Smooth muscle cell of the brain vasculature (primary cell): Measurements from ENCODE around the gene NUSAP1.
"Not testable (repeated sequence)": the region's sequence is repeated elsewhere in the genome, so short reads cannot be mapped to it uniquely, and the experiment has no call there.

ENCODE experiments used
- DNase-seq: peaks from one replicate; pipeline ENCODE4 v3.0.0-alpha.2; 2012; ENCODE audit warnings: low read depth, low spot score

Gene NUSAP1

GRCh38 chr15:41333026-41333562, 413 bp downstream of the NUSAP1 start:
- no peak for DNase-seq

GRCh38 chr15:41334293-41335120, 1.8 kb downstream of the NUSAP1 start:
- DNase-seq, result no peak

- DNase-seq, result no peak
These were observed 3.9 kb downstream of the NUSAP1 start for GRCh38 chr15:41336549-41336948.

GRCh38 chr15:41337047-41337446, 4.4 kb downstream of the NUSAP1 start:
- no peak for DNase-seq

GRCh38 chr15:41337631-41338522, 5.2 kb downstream of the NUSAP1 start:
- no peak for DNase-seq

GRCh38 chr15:41340189-41340695, 7.6 kb downstream of the NUSAP1 start:
- DNase-seq, result no peak

- DNase-seq, result no peak
These were observed 8.8 kb downstream of the NUSAP1 start for GRCh38 chr15:41341519-41341918.

- DNase-seq, result no peak
These were observed 14.6 kb downstream of the NUSAP1 start for GRCh38 chr15:41347236-41347635.

- DNase-seq, result no peak
These were observed 17.5 kb downstream of the NUSAP1 start for GRCh38 chr15:41350057-41350717.

- no peak for DNase-seq
These were observed 21.7 kb downstream of the NUSAP1 start for GRCh38 chr15:41354371-41354770.

GRCh38 chr15:41367418-41367817, 34.7 kb downstream of the NUSAP1 start:
- no peak for DNase-seq

- no peak for DNase-seq
These were observed 45.3 kb downstream of the NUSAP1 start for GRCh38 chr15:41377978-41378377.

GRCh38 chr15:41383974-41384749, 51.5 kb downstream of the NUSAP1 start:
- not testable (repeated sequence) for DNase-seq

- DNase-seq, result no peak
These were observed 55.0 kb downstream of the NUSAP1 start for GRCh38 chr15:41387646-41388045.

- no peak for DNase-seq
These were observed 60.0 kb downstream of the NUSAP1 start for GRCh38 chr15:41392659-41393058.

GRCh38 chr15:41394924-41395323, 62.2 kb downstream of the NUSAP1 start:
- DNase-seq, result no peak

GRCh38 chr15:41396111-41396510, 63.4 kb downstream of the NUSAP1 start:
- no peak for DNase-seq

- no peak for DNase-seq
These were observed 69.2 kb downstream of the NUSAP1 start for GRCh38 chr15:41401904-41402267.

GRCh38 chr15:41407341-41407740, 74.7 kb downstream of the NUSAP1 start:
- no peak for DNase-seq

- DNase-seq, result no peak
These were observed 75.6 kb downstream of the NUSAP1 start for GRCh38 chr15:41408234-41408641.

- DNase-seq, result no peak
These were observed 78.3 kb downstream of the NUSAP1 start for GRCh38 chr15:41411031-41411430.
